ENCODE measurements around the gene PTPRR.

Gene PTPRR

GRCh38 chr12:70929029-70929428 is 8.5 kb upstream of the PTPRR start:
- Mint-ChIP-seq H3K4me1 (no peaks in the 10 kb centered on the region), H3K27me3 (no peaks in the 10 kb centered on the region), H3K27ac (no peak overlapping the region), H3K4me3 (no peak overlapping the region), H3K36me3 (no peaks in the 10 kb centered on the region), H3K9me3 (peaks cover 1% of the 10 kb centered on the region)
- DNase-seq (ENCODE audit: low spot score in 2 of 2) (no peak), ATAC-seq (ENCODE audit: low read depth) (no peak)

GRCh38 chr12:70928071-70928470 is 7.5 kb upstream of the PTPRR start:
- Mint-ChIP-seq H3K27ac (no peak overlapping the region), H3K36me3 (no peaks in the 10 kb centered on the region), H3K4me3 (no peak overlapping the region), H3K4me1 (no peaks in the 10 kb centered on the region), H3K27me3 (no peaks in the 10 kb centered on the region), H3K9me3 (peaks cover 1% of the 10 kb centered on the region)
- DNase-seq (ENCODE audit: low spot score in 2 of 2) (no peak), ATAC-seq (ENCODE audit: low read depth) (no peak)

- Mint-ChIP-seq H3K9me3 (peaks cover 2% of the 10 kb centered on the region), H3K36me3 (no peaks in the 10 kb centered on the region)
- ATAC-seq (ENCODE audit: low read depth): no peak
Measured at GRCh38 chr12:70927356-70927755, 6.8 kb upstream of the PTPRR start.

GRCh38 chr12:70925539-70925938 is 5.0 kb upstream of the PTPRR start:
- Mint-ChIP-seq H3K4me1 (no peaks in the 10 kb centered on the region), H3K27me3 (peaks cover 1% of the 10 kb centered on the region), H3K9me3 (peaks cover 3% of the 10 kb centered on the region), H3K36me3 (no peaks in the 10 kb centered on the region), H3K4me3 (no peak overlapping the region), H3K27ac (no peak overlapping the region)
- DNase-seq (ENCODE audit: low spot score in 2 of 2) (no peak), ATAC-seq (ENCODE audit: low read depth) (no peak)

More at GRCh38 chr12:70927356-70927755, 6.8 kb upstream of the PTPRR start:
- Mint-ChIP-seq H3K4me3 (no peak overlapping the region), H3K4me1 (no peaks in the 10 kb centered on the region), H3K27ac (no peak overlapping the region), H3K27me3 (no peaks in the 10 kb centered on the region)
- no peak for DNase-seq (ENCODE audit: low spot score in 2 of 2)

- Mint-ChIP-seq H3K36me3 (no peaks in the 10 kb centered on the region), H3K4me1 (no peaks in the 10 kb centered on the region), H3K9me3 (peaks cover 3% of the 10 kb centered on the region), H3K27me3 (peaks cover 4% of the 10 kb centered on the region), H3K4me3 (no peak overlapping the region), H3K27ac (no peak overlapping the region)
- ATAC-seq (ENCODE audit: low read depth): no peak
- DNase-seq (ENCODE audit: low spot score in 2 of 2): no peak
Measured at GRCh38 chr12:70920891-70921290, 353 bp upstream of the PTPRR start.

GRCh38 chr12:70919597-70920035 is 922 bp downstream of the PTPRR start:
- no peaks in the 10 kb centered on the region for H3K4me1 Mint-ChIP-seq

GRCh38 chr12:70919176-70919575 is 1.4 kb downstream of the PTPRR start:
- Mint-ChIP-seq H3K27me3 (peaks cover 4% of the 10 kb centered on the region), H3K27ac (no peak overlapping the region), H3K4me1 (no peaks in the 10 kb centered on the region), H3K36me3 (no peaks in the 10 kb centered on the region), H3K4me3 (no peak overlapping the region), H3K9me3 (peaks cover 3% of the 10 kb centered on the region)
- no peak for DNase-seq (ENCODE audit: low spot score in 2 of 2)
- no peak for ATAC-seq (ENCODE audit: low read depth)

More at GRCh38 chr12:70919597-70920035, 922 bp downstream of the PTPRR start:
- H3K27me3 Mint-ChIP-seq: peaks cover 4% of the 10 kb centered on the region
- H3K9me3 Mint-ChIP-seq: peaks cover 3% of the 10 kb centered on the region
- H3K36me3 Mint-ChIP-seq: no peaks in the 10 kb centered on the region
- ATAC-seq (ENCODE audit: low read depth) (no peak), DNase-seq (ENCODE audit: low spot score in 2 of 2) (no peak)
- no peak overlapping the region for H3K4me3 Mint-ChIP-seq
- no peak overlapping the region for H3K27ac Mint-ChIP-seq

GRCh38 chr12:70918321-70918720 is 2.2 kb downstream of the PTPRR start:
- peaks cover 4% of the 10 kb centered on the region for H3K27me3 Mint-ChIP-seq

GRCh38 chr12:70910666-70911065 is 9.9 kb downstream of the PTPRR start:
- no peaks in the 10 kb centered on the region for H3K27me3 Mint-ChIP-seq
- ATAC-seq (ENCODE audit: low read depth) (no peak), DNase-seq (ENCODE audit: low spot score in 2 of 2) (no peak)
- H3K36me3 Mint-ChIP-seq: no peaks in the 10 kb centered on the region
- no peak overlapping the region for H3K4me3 Mint-ChIP-seq
- no peaks in the 10 kb centered on the region for H3K4me1 Mint-ChIP-seq
- no peak overlapping the region for H3K27ac Mint-ChIP-seq
- peaks cover 2% of the 10 kb centered on the region for H3K9me3 Mint-ChIP-seq

More at GRCh38 chr12:70918321-70918720, 2.2 kb downstream of the PTPRR start:
- Mint-ChIP-seq H3K4me1 (no peaks in the 10 kb centered on the region), H3K4me3 (no peak overlapping the region), H3K27ac (no peak overlapping the region), H3K36me3 (no peaks in the 10 kb centered on the region), H3K9me3 (peaks cover 3% of the 10 kb centered on the region)
- ATAC-seq (ENCODE audit: low read depth) (no peak), DNase-seq (ENCODE audit: low spot score in 2 of 2) (no peak)

- DNase-seq (ENCODE audit: low spot score in 2 of 2) (no peak), ATAC-seq (ENCODE audit: low read depth) (no peak)
- no peaks in the 10 kb centered on the region for H3K27me3 Mint-ChIP-seq
- H3K27ac Mint-ChIP-seq: no peak overlapping the region
- no peak overlapping the region for H3K4me3 Mint-ChIP-seq
- H3K9me3 Mint-ChIP-seq: peaks cover 4% of the 10 kb centered on the region
- no peaks in the 10 kb centered on the region for H3K4me1 Mint-ChIP-seq
- no peaks in the 10 kb centered on the region for H3K36me3 Mint-ChIP-seq
Measured at GRCh38 chr12:70908978-70909377, 11.6 kb downstream of the PTPRR start.

- no peaks in the 10 kb centered on the region for H3K4me1 Mint-ChIP-seq
- H3K27ac Mint-ChIP-seq: no peak overlapping the region
- no peak overlapping the region for H3K4me3 Mint-ChIP-seq
Measured at GRCh38 chr12:70907412-70907811, 13.1 kb downstream of the PTPRR start.

GRCh38 chr12:70895956-70896355 is 24.6 kb downstream of the PTPRR start:
- Mint-ChIP-seq H3K9me3 (no peaks in the 10 kb centered on the region), H3K27me3 (no peaks in the 10 kb centered on the region), H3K27ac (no peak overlapping the region), H3K4me1 (no peaks in the 10 kb centered on the region), H3K4me3 (no peak overlapping the region), H3K36me3 (no peaks in the 10 kb centered on the region)
- ATAC-seq (ENCODE audit: low read depth): no peak
- DNase-seq (ENCODE audit: low spot score in 2 of 2): no peak

More at GRCh38 chr12:70907412-70907811, 13.1 kb downstream of the PTPRR start:
- DNase-seq (ENCODE audit: low spot score in 2 of 2): no peak
- no peak for ATAC-seq (ENCODE audit: low read depth)
- Mint-ChIP-seq H3K9me3 (peaks cover 4% of the 10 kb centered on the region), H3K36me3 (no peaks in the 10 kb centered on the region), H3K27me3 (no peaks in the 10 kb centered on the region)

- peaks cover 2% of the 10 kb centered on the region for H3K9me3 Mint-ChIP-seq
- no peak for ATAC-seq (ENCODE audit: low read depth)
- H3K27me3 Mint-ChIP-seq: no peaks in the 10 kb centered on the region
- H3K4me3 Mint-ChIP-seq: no peak overlapping the region
- no peak overlapping the region for H3K27ac Mint-ChIP-seq
- no peaks in the 10 kb centered on the region for H3K36me3 Mint-ChIP-seq
- H3K4me1 Mint-ChIP-seq: no peaks in the 10 kb centered on the region
- DNase-seq (ENCODE audit: low spot score in 2 of 2): no peak
Measured at GRCh38 chr12:70892593-70892992, 27.9 kb downstream of the PTPRR start.

GRCh38 chr12:70890895-70891832 is 29.4 kb downstream of the PTPRR start:
- DNase-seq (ENCODE audit: low spot score in 2 of 2) (no peak), ATAC-seq (ENCODE audit: low read depth) (no peak)
- Mint-ChIP-seq H3K27ac (no peak overlapping the region), H3K27me3 (no peaks in the 10 kb centered on the region), H3K9me3 (peaks cover 2% of the 10 kb centered on the region), H3K36me3 (no peaks in the 10 kb centered on the region), H3K4me1 (no peaks in the 10 kb centered on the region), H3K4me3 (no peak overlapping the region)

- H3K36me3 Mint-ChIP-seq: no peaks in the 10 kb centered on the region
Measured at GRCh38 chr12:70885956-70886355, 34.6 kb downstream of the PTPRR start.

More at GRCh38 chr12:70885956-70886355, 34.6 kb downstream of the PTPRR start:
- DNase-seq (ENCODE audit: low spot score in 2 of 2) (no peak), ATAC-seq (ENCODE audit: low read depth) (no peak)
- no peak overlapping the region for H3K27ac Mint-ChIP-seq
- H3K4me1 Mint-ChIP-seq: no peaks in the 10 kb centered on the region
- H3K27me3 Mint-ChIP-seq: no peaks in the 10 kb centered on the region
- no peak overlapping the region for H3K4me3 Mint-ChIP-seq
- H3K9me3 Mint-ChIP-seq: peaks cover 2% of the 10 kb centered on the region

Measured in memory B cell (primary cell).